Thyroid gland (tissue), 4 donors: ENCODE data around the gene CEACAM5. TPM values are rescaled to one million over a fixed set of nuclear protein-coding genes. Genes with fewer than 3 reads are reported as not detected.

ENCODE experiments used
- DNase-seq, 2 donors: peaks; one replicate each; pipeline ENCODE4 v3.0.0-alpha.2; 2019
- H3K27ac ChIP-seq, 3 donors: fragments of 200-600 bp; sonication (generic); 1 replicate in 2 of 3; 2 replicates in 1 of 3; pipeline ENCODE4 v1.5.1; 2016 to 2019; ENCODE audit warnings: mild to moderate bottlenecking in 1 of 3, moderate library complexity in 1 of 3
- H3K27me3 ChIP-seq: fragments of 200-600 bp; sonication (generic); one replicate; pipeline ENCODE4 v1.5.1; 2019
- H3K36me3 ChIP-seq, 2 donors: fragments of 200-600 bp; sonication (generic); one replicate each; pipeline ENCODE4 v1.5.1; 2016 to 2019
- H3K4me1 ChIP-seq, 2 donors: fragments of 200-600 bp; sonication (generic); one replicate each; pipeline ENCODE4 v1.5.1; 2017 to 2019
- H3K4me3 ChIP-seq, 3 donors: fragments of 200-600 bp; sonication (generic); replicated peaks in 1 of 3; 1 replicate in 2 of 3; 2 replicates in 1 of 3; pipeline ENCODE4 v1.5.1; 2016; ENCODE audit warnings: mild to moderate bottlenecking in 1 of 3
- H3K9me3 ChIP-seq: fragments of 200-600 bp; sonication (generic); one replicate; pipeline ENCODE4 v1.5.1; 2017
- CTCF ChIP-seq, 6 experiments: fragments of 200-600 bp in 3 of 6; fragments of 450-650 bp in 3 of 6; sonication (generic) in 3 of 6; IDR thresholded peaks; one replicate each; pipeline ENCODE4 v1.5.1; 2016 to 2019; ENCODE audit warnings: antibody characterized with exemption in 6 of 6, mild to moderate bottlenecking in 2 of 6, inconsistent platforms in 1 of 6, moderate library complexity in 1 of 6
- POLR2A ChIP-seq, 2 donors: fragments of 450-650 bp; IDR thresholded peaks; one replicate each; pipeline ENCODE4 v1.6.1; 2017; ENCODE audit warnings: antibody characterized with exemption in 2 of 2, mild to moderate bottlenecking in 2 of 2, moderate library complexity in 1 of 2
- WGBS, 2 donors: methylation state at CpG; one replicate each; pipeline ENCODE4 v1.1.5; 2017; 5-methylcytosine and 5-hydroxymethylcytosine counted together
- intact Hi-C: fragments of 100-400 bp; cut with DNase I; formaldehyde crosslinking; loops from one replicate; pipeline ENCODE4 v1.15.1; 2023
- total RNA-seq, 4 donors: library from RNA; depleted of rRNA; stranded (reverse); fragments of >200 nt; gene quantifications; one replicate each; pipeline ENCODE4 v1.2.3, GENCODE V29; 2016

CEACAM5 gene
- total RNA-seq, result 1 to 10 TPM in 2 of 4 donors, not detected in 2; 1.2 to 8.8 TPM

- 40 to 47% methylated on average over 4 of the region's 4 CpGs for WGBS, 2 donors
- no peak within 1 kb of the TSS for H3K4me3 ChIP-seq
Observed at GRCh38 chr19:41708481-41708880, at the start of gene CEACAM5. Gene CEACAM5, plus strand, starts transcription at chr19:41708626. Its CDS starts 106 bp downstream, at chr19:41708732.

DNA sequence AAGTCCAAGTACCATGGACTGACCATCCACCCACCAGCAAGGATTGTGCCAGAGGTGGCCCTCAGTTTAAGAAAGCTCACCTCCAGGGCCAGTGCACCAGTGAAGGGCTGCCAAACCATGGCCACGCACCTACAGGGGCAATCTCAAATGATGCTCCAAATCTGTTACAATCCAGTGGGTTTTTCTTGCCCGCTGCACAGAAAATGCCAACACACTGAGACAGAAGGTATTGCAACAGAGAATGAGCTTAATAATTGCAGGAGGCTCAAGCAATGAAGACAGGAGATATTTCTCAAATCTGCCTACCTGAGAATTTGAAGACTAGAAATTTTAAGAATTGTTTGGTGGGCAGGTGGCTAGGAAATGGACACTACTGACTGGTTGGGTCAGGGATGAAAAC, 42.4 kb upstream of the CEACAM5 start:
- H3K27ac ChIP-seq, result no peak overlapping the region
- H3K36me3 ChIP-seq, result no peaks in the 10 kb centered on the region
- intact Hi-C loops, result no loop called here
- no peaks in the 10 kb centered on the region for H3K9me3 ChIP-seq
- H3K27me3 ChIP-seq, result no peaks in the 10 kb centered on the region
- no peak overlapping the region for H3K4me3 ChIP-seq
- DNase-seq, result no peak
- no peaks in the 10 kb centered on the region for H3K4me1 ChIP-seq
- WGBS, 2 donors, result 67 to 73% methylated on average over 2 of the region's 2 CpGs
- TF ChIP-seq POLR2A (IDR thresholded peaks at IDR 0.05), result no peak
- no peak for TF ChIP-seq CTCF (IDR thresholded peaks at IDR 0.05)

More at GRCh38 chr19:41708481-41708880, at the start of gene CEACAM5:
- intact Hi-C loops, result no loop called here
- H3K36me3 ChIP-seq, result no peaks in the 10 kb centered on the region
- no peak for DNase-seq
- H3K9me3 ChIP-seq, result no peaks in the 10 kb centered on the region
- H3K27ac ChIP-seq, result no peak within 1 kb of the TSS
- no peaks in the 10 kb centered on the region for H3K4me1 ChIP-seq
- no peaks in the 10 kb centered on the region for H3K27me3 ChIP-seq
- no peak for TF ChIP-seq POLR2A (IDR thresholded peaks at IDR 0.05)
- no peak for TF ChIP-seq CTCF (IDR thresholded peaks at IDR 0.05)

GRCh38 chr19:41668315-41668714, 40.1 kb upstream of the CEACAM5 start:
- Histone ChIP-seq H3K4me3 (no peak overlapping the region), H3K4me1 (no peaks in the 10 kb centered on the region), H3K27me3 (no peaks in the 10 kb centered on the region), H3K36me3 (no peaks in the 10 kb centered on the region), H3K9me3 (no peaks in the 10 kb centered on the region), H3K27ac (no peak overlapping the region)
- DNase-seq, result no peak
- WGBS, 2 donors, result 70 to 90% methylated on average over 1 of the region's 1 CpG
- intact Hi-C loops, result no loop called here
- TF ChIP-seq POLR2A (IDR thresholded peaks at IDR 0.05) (no peak), CTCF (IDR thresholded peaks at IDR 0.05) (no peak)

DNA sequence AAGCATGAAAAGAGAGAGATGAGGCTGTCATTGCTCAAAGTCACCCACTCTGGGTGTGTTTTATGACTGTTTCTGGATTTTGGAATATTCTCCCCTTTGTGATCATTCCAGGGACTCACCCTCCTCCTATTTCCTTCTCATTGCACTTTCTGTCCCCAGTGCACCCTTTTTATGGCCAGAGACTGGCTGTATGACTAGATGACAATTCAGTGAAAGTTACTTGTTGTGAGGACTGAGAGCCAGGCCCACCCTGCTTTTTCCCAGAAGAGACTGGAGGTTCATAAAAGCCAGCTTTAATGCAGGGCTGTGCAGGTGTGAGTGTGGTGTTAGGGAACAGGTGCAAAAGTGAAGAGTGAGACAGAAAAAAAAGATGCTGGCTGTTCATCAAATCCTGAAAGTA, 37.7 kb upstream of the CEACAM5 start:
- intact Hi-C loops, result no loop called here
- Histone ChIP-seq H3K27me3 (no peaks in the 10 kb centered on the region), H3K4me1 (no peaks in the 10 kb centered on the region), H3K27ac (no peak overlapping the region), H3K9me3 (no peaks in the 10 kb centered on the region), H3K4me3 (no peak overlapping the region), H3K36me3 (no peaks in the 10 kb centered on the region)
- no peak for DNase-seq
- TF ChIP-seq CTCF (IDR thresholded peaks at IDR 0.05) (no peak), POLR2A (IDR thresholded peaks at IDR 0.05) (no peak)

DNA sequence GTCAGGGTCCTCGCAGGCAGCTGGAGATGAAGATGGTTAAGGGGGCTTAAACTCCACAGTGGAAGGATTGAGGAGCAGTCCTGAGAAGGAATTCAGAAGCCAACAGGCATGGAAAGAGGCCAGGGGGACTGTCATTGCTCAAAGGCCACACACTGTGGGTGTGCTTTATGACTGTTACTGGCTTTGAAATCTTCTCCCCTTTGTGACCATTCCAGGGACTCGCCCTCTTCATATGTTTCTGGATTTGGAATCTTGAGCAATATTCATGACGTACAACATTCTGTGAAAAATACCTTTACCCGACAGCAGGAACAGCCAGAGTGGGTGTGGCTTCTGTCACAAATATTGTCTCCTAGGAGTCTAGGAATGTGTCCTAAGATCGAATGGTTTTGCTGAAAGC, 36.9 kb upstream of the CEACAM5 start:
- WGBS, 2 donors, result 70 to 78% methylated on average over 5 of the region's 5 CpGs

More for the DNA sequence above, 36.9 kb upstream of the CEACAM5 start:
- Histone ChIP-seq H3K4me1 (no peaks in the 10 kb centered on the region), H3K27ac (no peak overlapping the region), H3K4me3 (no peak overlapping the region), H3K27me3 (no peaks in the 10 kb centered on the region), H3K9me3 (no peaks in the 10 kb centered on the region), H3K36me3 (no peaks in the 10 kb centered on the region)
- intact Hi-C loops, result no loop called here
- TF ChIP-seq POLR2A (IDR thresholded peaks at IDR 0.05), result no peak
- TF ChIP-seq CTCF (IDR thresholded peaks at IDR 0.05), result no peak
- no peak for DNase-seq
